ENCODE data around the gene PKNOX2.

GRCh38 chr11:125228445-125228844, 63.9 kb downstream of the PKNOX2 start:
- TF ChIP-seq CTCF (conservative IDR thresholded peaks at IDR 0.05) (no peak), ZFX (IDR thresholded peaks at IDR 0.05) (no peak)

Data from C4-2B (cell line).